Activated naive CD4-positive, alpha-beta T cell treated with anti-CD3 and anti-CD28 coated beads for 36 hours (primary cell): ENCODE results near the gene DTNB. TPM values are rescaled to one million over a fixed set of nuclear protein-coding genes. Genes with fewer than 3 reads are reported as not detected.

Experiments
- CTCF ChIA-PET: fragments of 350-600 bp; sonication (Branson Sonifier 250); formaldehyde crosslinking; loops from one replicate; lab custom pipeline; 2021; ENCODE audit warnings: antibody characterized with exemption; lab: Charles Lee
- DNase-seq: peaks from one replicate; pipeline ENCODE4 v3.0.0-alpha.2; 2020
- H3K27ac Mint-ChIP-seq: one replicate; pipeline ENCODE4 v1.8.0; 2021; ENCODE audit warnings: mild to moderate bottlenecking, mixed read lengths
- H3K27me3 Mint-ChIP-seq: one replicate; pipeline ENCODE4 v1.8.0; 2021; ENCODE audit warnings: low read depth, mixed read lengths
- H3K36me3 Mint-ChIP-seq: one replicate; pipeline ENCODE4 v1.8.0; 2021; ENCODE audit warnings: low read depth, mixed read lengths
- H3K4me1 Mint-ChIP-seq: one replicate; pipeline ENCODE4 v1.8.0; 2021; ENCODE audit warnings: low read depth, mixed read lengths
- H3K4me3 Mint-ChIP-seq: one replicate; pipeline ENCODE4 v1.8.0; 2021; ENCODE audit warnings: mild to moderate bottlenecking, moderate library complexity, mixed read lengths
- H3K9me3 Mint-ChIP-seq: one replicate; pipeline ENCODE4 v1.8.0; 2021; ENCODE audit warnings: mixed read lengths
- intact Hi-C: fragments of 100-400 bp; cut with micrococcal nuclease; formaldehyde crosslinking; loops from one replicate; pipeline ENCODE4 v1.15.1; 2023
- total RNA-seq, 2 experiments: library from RNA; stranded (reverse); gene quantifications; one replicate each; pipeline ENCODE4 v1.2.3, GENCODE V29; 2021

Gene DTNB
- total RNA-seq, 2 experiments from 2014 or later = 27.2 to 27.6 TPM

- Mint-ChIP-seq H3K27me3 (no peaks in the 10 kb centered on the region), H3K27ac (no peak overlapping the region), H3K4me3 (no peak overlapping the region), H3K36me3 (peaks cover 1% of the 10 kb centered on the region), H3K9me3 (no peaks in the 10 kb centered on the region), H3K4me1 (no peaks in the 10 kb centered on the region)
- CTCF ChIA-PET = no interaction called here
- intact Hi-C loops = no loop called here
- no peak for DNase-seq
Observed at GRCh38 chr2:25506226-25506625, 167.2 kb downstream of the DTNB start.

DNA sequence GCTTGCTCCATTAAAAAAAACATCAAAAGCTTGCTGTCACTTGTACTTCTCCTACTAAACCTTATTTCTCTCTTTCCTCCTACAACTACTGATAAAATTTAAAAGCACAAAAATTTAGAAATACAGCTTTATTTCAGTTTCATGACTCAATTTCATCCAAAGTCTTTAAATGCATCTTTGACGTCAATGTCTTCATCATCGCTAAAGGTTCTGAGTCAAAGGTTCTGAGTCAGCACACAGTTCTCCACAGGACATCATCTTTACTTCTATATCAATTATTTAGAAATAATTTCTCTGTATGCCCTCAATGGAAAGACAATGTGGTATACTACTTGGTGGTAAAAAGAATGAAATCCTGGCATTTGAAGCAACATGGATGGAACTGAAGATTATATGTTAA, 167.8 kb downstream of the DTNB start:
- Mint-ChIP-seq H3K4me3 (no peak overlapping the region), H3K4me1 (no peaks in the 10 kb centered on the region), H3K27ac (no peak overlapping the region), H3K27me3 (no peaks in the 10 kb centered on the region), H3K36me3 (peaks cover 1% of the 10 kb centered on the region), H3K9me3 (no peaks in the 10 kb centered on the region)
- intact Hi-C loops = no loop called here
- CTCF ChIA-PET = interaction anchor here (0.6 kb wide), 1 partner anchor 97 kb away, joined by 3 read pairs; no protein-coding TSS in a partner anchor
- no peak for DNase-seq

DNA sequence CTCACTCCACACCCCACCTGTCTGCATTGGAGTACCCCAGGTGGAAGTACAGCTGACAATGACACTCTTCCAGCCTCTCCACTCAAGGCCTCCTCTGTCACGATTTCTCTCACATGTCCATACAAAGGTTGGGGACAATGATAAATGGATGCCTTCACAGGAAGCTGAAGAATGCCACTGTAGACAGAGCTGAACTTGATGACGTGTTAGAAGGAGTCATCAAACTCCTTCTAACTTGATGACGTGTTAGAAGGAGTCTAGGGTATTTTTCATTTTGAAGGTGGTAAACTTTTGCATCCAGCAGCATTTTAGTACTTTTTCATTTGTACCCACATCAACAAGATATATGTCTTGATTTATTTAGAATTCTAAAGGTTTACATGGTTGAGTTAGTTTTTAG, 168.2 kb downstream of the DTNB start:
- intact Hi-C loops = no loop called here
- CTCF ChIA-PET = interaction anchor here (0.6 kb wide), 2 partner anchors 97 to 969 kb away, joined by 3 read pairs; no protein-coding TSS in a partner anchor
- Mint-ChIP-seq H3K4me1 (no peaks in the 10 kb centered on the region), H3K36me3 (peaks cover 1% of the 10 kb centered on the region), H3K4me3 (no peak overlapping the region), H3K27me3 (no peaks in the 10 kb centered on the region), H3K27ac (no peak overlapping the region), H3K9me3 (no peaks in the 10 kb centered on the region)
- no peak for DNase-seq

DNA sequence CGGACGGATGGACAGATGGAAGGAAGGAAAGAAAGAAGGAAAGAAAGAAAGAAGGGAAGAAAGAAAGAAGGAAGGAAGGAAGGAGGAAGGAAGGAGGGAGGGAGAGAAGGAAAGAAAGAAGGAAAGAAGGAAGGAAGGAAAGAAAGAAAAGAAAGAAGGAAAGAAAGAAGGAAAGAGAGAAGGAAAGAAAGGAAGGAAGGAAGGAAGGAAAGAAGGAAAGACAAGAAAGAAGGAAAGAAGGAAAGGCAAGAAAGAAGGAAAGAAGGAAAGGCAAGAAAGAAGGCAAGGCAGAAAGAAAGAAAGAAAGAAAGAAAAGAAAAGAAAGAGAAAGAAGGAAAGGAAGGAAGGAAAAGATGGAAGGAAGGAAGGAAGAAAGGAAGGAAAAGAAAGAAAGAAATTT, 169.1 kb downstream of the DTNB start:
- no peaks in the 10 kb centered on the region for H3K9me3 Mint-ChIP-seq
- intact Hi-C loops = no loop called here
- no peak overlapping the region for H3K4me3 Mint-ChIP-seq
- no peak overlapping the region for H3K27ac Mint-ChIP-seq
- CTCF ChIA-PET = interaction anchor here (0.6 kb wide), 1 partner anchor 15 kb away, joined by 3 read pairs; no protein-coding TSS in a partner anchor
- H3K4me1 Mint-ChIP-seq = no peaks in the 10 kb centered on the region
- peaks cover 1% of the 10 kb centered on the region for H3K36me3 Mint-ChIP-seq
- no peak for DNase-seq
- H3K27me3 Mint-ChIP-seq = no peaks in the 10 kb centered on the region

GRCh38 chr2:25499157-25499556, 174.2 kb downstream of the DTNB start:
- intact Hi-C loops = no loop called here
- no peak for DNase-seq
- Mint-ChIP-seq H3K4me1 (no peaks in the 10 kb centered on the region), H3K27me3 (no peaks in the 10 kb centered on the region), H3K27ac (no peak overlapping the region), H3K9me3 (no peaks in the 10 kb centered on the region), H3K36me3 (no peaks in the 10 kb centered on the region), H3K4me3 (no peak overlapping the region)
- CTCF ChIA-PET = no interaction called here

- DNase-seq = no peak
- intact Hi-C loops = no loop called here
- no peaks in the 10 kb centered on the region for H3K27me3 Mint-ChIP-seq
- no peaks in the 10 kb centered on the region for H3K36me3 Mint-ChIP-seq
- H3K9me3 Mint-ChIP-seq = no peaks in the 10 kb centered on the region
- H3K4me3 Mint-ChIP-seq = no peak overlapping the region
- H3K27ac Mint-ChIP-seq = no peak overlapping the region
- H3K4me1 Mint-ChIP-seq = no peaks in the 10 kb centered on the region
- CTCF ChIA-PET = no interaction called here
Observed at GRCh38 chr2:25497918-25498407, 175.4 kb downstream of the DTNB start.

DNA sequence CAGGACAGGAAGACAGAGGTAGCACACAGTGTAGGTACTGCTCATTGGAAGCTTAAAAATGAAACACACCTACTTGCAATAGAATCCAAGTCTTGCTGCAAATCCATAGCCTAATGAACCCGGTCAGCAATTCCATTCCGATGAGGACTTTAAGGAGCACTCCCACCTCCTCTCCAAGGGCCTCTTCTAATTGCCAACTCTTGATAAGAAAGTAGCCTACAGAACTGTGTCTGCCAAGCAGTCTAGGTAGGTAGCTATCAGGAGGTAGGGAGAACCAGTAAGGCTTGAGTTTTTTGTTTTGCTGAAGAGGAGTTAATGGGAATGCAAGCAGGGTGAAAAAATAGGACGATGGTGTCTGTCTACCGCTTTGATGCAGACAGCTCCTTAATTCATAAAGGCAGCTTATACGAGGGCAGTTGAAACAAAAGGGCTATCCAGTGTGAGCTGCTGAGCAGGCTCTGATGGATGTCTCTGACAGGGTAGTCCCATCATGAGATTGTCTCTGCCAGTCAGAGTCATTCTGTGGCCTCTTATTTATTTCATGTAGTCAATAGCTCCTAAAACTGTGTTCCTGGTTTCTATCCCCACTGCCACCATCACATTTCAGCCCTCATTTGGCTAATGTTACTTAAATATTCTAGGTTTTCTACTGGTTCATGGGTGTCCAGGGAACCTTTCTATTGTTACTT, 176.0 kb downstream of the DTNB start:
- CTCF ChIA-PET = no interaction called here
- no peaks in the 10 kb centered on the region for H3K9me3 Mint-ChIP-seq
- intact Hi-C loops = no loop called here
- no peak for DNase-seq
- no peaks in the 10 kb centered on the region for H3K36me3 Mint-ChIP-seq
- no peak overlapping the region for H3K27ac Mint-ChIP-seq
- H3K27me3 Mint-ChIP-seq = no peaks in the 10 kb centered on the region
- H3K4me1 Mint-ChIP-seq = no peaks in the 10 kb centered on the region
- no peak overlapping the region for H3K4me3 Mint-ChIP-seq

DNA sequence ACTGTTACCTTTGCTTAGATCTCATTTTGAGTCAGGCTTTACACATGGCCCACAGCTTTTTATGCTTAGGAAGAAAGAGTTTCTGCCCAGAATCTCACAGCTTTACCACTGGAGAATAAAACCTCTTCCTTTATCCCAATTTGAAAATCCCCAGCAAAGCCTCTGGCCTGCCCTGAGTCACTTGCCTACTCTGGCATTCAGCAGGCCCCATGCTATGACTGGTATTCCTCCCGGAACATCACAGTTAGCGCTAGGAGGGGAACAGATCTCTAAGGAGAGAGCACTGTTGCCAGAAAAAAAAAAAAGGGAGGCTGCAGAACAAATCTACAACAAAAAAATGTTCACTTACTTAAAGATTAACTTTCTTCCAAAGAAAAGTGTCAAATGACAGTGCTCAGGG, 178.8 kb downstream of the DTNB start:
- Mint-ChIP-seq H3K27me3 (no peaks in the 10 kb centered on the region), H3K36me3 (no peaks in the 10 kb centered on the region), H3K4me3 (no peak overlapping the region), H3K9me3 (no peaks in the 10 kb centered on the region), H3K4me1 (no peaks in the 10 kb centered on the region), H3K27ac (no peak overlapping the region)
- CTCF ChIA-PET = no interaction called here
- intact Hi-C loops = no loop called here
- no peak for DNase-seq

GRCh38 chr2:25493207-25493606, 180.2 kb downstream of the DTNB start:
- Mint-ChIP-seq H3K4me1 (no peaks in the 10 kb centered on the region), H3K36me3 (peaks cover 2% of the 10 kb centered on the region), H3K4me3 (no peak overlapping the region), H3K27me3 (no peaks in the 10 kb centered on the region), H3K9me3 (no peaks in the 10 kb centered on the region), H3K27ac (no peak overlapping the region)
- intact Hi-C loops = no loop called here
- CTCF ChIA-PET = interaction anchor here (0.7 kb wide), 1 partner anchor 34 kb away, joined by 6 read pairs; no protein-coding TSS in a partner anchor
- DNase-seq = no peak

- intact Hi-C loops = no loop called here
- no peak for DNase-seq
Observed at GRCh38 chr2:25492726-25493125, 180.7 kb downstream of the DTNB start.

GRCh38 chr2:25491966-25492532, 181.3 kb downstream of the DTNB start:
- Mint-ChIP-seq H3K27me3 (no peaks in the 10 kb centered on the region), H3K4me3 (no peak overlapping the region), H3K9me3 (no peaks in the 10 kb centered on the region), H3K4me1 (no peaks in the 10 kb centered on the region), H3K27ac (peak overlapping the region; percentile 16), H3K36me3 (peaks cover 4% of the 10 kb centered on the region)
- intact Hi-C loops = no loop called here
- no peak for DNase-seq
- CTCF ChIA-PET = no interaction called here

More at GRCh38 chr2:25492726-25493125, 180.7 kb downstream of the DTNB start:
- Mint-ChIP-seq H3K36me3 (peaks cover 4% of the 10 kb centered on the region), H3K4me3 (no peak overlapping the region), H3K27me3 (no peaks in the 10 kb centered on the region), H3K27ac (no peak overlapping the region), H3K4me1 (no peaks in the 10 kb centered on the region), H3K9me3 (no peaks in the 10 kb centered on the region)
- CTCF ChIA-PET = interaction anchor here (0.7 kb wide), 1 partner anchor 34 kb away, joined by 6 read pairs; no protein-coding TSS in a partner anchor

DNA sequence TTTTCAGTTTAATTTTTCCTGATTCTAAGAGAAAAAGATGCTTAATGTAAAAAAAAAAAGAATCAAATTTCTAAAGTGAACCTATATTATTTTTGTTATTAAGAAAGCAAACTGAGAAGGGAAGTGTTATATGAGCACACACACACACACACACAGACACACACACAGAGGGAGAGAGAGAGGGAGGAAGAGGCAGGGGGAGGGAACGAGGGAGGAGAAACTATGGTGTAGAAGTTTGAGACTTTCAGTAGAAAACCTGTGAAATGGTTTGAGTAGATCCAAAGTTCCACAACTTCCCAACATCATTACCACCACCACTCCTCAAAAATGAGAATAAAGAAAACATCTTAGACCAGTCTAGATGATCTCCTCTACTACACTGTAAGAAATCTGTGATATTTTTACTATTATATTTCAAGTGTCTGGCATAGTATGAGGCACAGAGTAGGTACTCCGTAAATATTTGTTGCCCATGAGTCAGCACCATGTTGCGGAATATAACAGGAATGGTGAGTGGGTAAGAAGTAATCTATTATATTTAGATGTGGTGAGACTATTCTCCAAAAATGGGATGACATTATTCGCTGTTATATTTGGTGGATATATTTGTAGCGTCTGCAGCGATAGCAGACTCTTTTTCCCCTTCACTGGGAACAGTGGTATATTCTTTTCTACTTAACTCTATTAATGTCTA, 182.2 kb downstream of the DTNB start:
- intact Hi-C loops = no loop called here
- DNase-seq = no peak
- H3K9me3 Mint-ChIP-seq = no peaks in the 10 kb centered on the region
- peaks cover 4% of the 10 kb centered on the region for H3K36me3 Mint-ChIP-seq
- no peak overlapping the region for H3K27ac Mint-ChIP-seq
- H3K4me3 Mint-ChIP-seq = no peak overlapping the region
- no peaks in the 10 kb centered on the region for H3K4me1 Mint-ChIP-seq
- CTCF ChIA-PET = no interaction called here
- no peaks in the 10 kb centered on the region for H3K27me3 Mint-ChIP-seq
